M059J (cell line): ENCODE measurements around the gene INPP5D. TPM values are rescaled to one million over a fixed set of nuclear protein-coding genes. Genes with fewer than 3 reads are reported as not detected.
"Not testable (repeated sequence)": the region's sequence is repeated elsewhere in the genome, so short reads cannot be mapped to it uniquely, and the experiment has no call there.

Experiments
- DNase-seq: peaks from one replicate; pipeline ENCODE4 v3.0.0-alpha.2; 2012; ENCODE audit warnings: low read depth
- total RNA-seq: library from RNA; depleted of rRNA; stranded (reverse); fragments of >200 nt; shearing (Covaris generic); gene quantifications from 2 replicates; pipeline ENCODE4 v1.2.3, GENCODE V29; 2014

INPP5D gene
- total RNA-seq, 1 experiment from 2014 or later, result not detected

- no peak for DNase-seq
Measured at GRCh38 chr2:233093721-233094120, 33.6 kb downstream of the INPP5D start.

GRCh38 chr2:233094614-233095013, 34.5 kb downstream of the INPP5D start:
- DNase-seq, result no peak

- DNase-seq, result no peak
Measured at GRCh38 chr2:233096006-233096405, 35.9 kb downstream of the INPP5D start.

- DNase-seq, result no peak
Measured at GRCh38 chr2:233098618-233099017, 38.5 kb downstream of the INPP5D start.

- not testable (repeated sequence) for DNase-seq
Measured at GRCh38 chr2:233099820-233100191, 39.7 kb downstream of the INPP5D start.

GRCh38 chr2:233100192-233100998, 40.3 kb downstream of the INPP5D start:
- no peak for DNase-seq

- DNase-seq, result no peak
Measured at GRCh38 chr2:233101141-233101540, 41.0 kb downstream of the INPP5D start.

- DNase-seq, result no peak
Measured at GRCh38 chr2:233101816-233102215, 41.7 kb downstream of the INPP5D start.

GRCh38 chr2:233105156-233105895, 45.2 kb downstream of the INPP5D start:
- no peak for DNase-seq

GRCh38 chr2:233105930-233106329, 45.8 kb downstream of the INPP5D start:
- no peak for DNase-seq

- DNase-seq, result no peak
Measured at GRCh38 chr2:233107011-233107410, 46.9 kb downstream of the INPP5D start.

GRCh38 chr2:233107831-233108300, 47.7 kb downstream of the INPP5D start:
- no peak for DNase-seq

- DNase-seq, result no peak
Measured at GRCh38 chr2:233108611-233109490, 48.7 kb downstream of the INPP5D start.

- DNase-seq, result no peak
Measured at GRCh38 chr2:233111427-233111826, 51.3 kb downstream of the INPP5D start.

GRCh38 chr2:233112329-233112728, 52.2 kb downstream of the INPP5D start:
- DNase-seq, result no peak

GRCh38 chr2:233112776-233113452, 52.8 kb downstream of the INPP5D start:
- no peak for DNase-seq

- DNase-seq, result no peak
Measured at GRCh38 chr2:233114421-233114861, 54.3 kb downstream of the INPP5D start.

GRCh38 chr2:233115121-233115520, 55.0 kb downstream of the INPP5D start:
- no peak for DNase-seq

GRCh38 chr2:233115741-233116140, 55.6 kb downstream of the INPP5D start:
- no peak for DNase-seq

- DNase-seq, result no peak
Measured at GRCh38 chr2:233116946-233117345, 56.8 kb downstream of the INPP5D start.

GRCh38 chr2:233117351-233117750, 57.2 kb downstream of the INPP5D start:
- no peak for DNase-seq
